RPMI8226 (cell line): Measurements from ENCODE around the gene COL27A1.
"Not testable (repeated sequence)": the region's sequence is repeated elsewhere in the genome, so short reads cannot be mapped to it uniquely, and the experiment has no call there.

ENCODE experiments used
- DNase-seq: peaks from one replicate; pipeline ENCODE4 v3.0.0-alpha.2; 2015

COL27A1 gene

DNA sequence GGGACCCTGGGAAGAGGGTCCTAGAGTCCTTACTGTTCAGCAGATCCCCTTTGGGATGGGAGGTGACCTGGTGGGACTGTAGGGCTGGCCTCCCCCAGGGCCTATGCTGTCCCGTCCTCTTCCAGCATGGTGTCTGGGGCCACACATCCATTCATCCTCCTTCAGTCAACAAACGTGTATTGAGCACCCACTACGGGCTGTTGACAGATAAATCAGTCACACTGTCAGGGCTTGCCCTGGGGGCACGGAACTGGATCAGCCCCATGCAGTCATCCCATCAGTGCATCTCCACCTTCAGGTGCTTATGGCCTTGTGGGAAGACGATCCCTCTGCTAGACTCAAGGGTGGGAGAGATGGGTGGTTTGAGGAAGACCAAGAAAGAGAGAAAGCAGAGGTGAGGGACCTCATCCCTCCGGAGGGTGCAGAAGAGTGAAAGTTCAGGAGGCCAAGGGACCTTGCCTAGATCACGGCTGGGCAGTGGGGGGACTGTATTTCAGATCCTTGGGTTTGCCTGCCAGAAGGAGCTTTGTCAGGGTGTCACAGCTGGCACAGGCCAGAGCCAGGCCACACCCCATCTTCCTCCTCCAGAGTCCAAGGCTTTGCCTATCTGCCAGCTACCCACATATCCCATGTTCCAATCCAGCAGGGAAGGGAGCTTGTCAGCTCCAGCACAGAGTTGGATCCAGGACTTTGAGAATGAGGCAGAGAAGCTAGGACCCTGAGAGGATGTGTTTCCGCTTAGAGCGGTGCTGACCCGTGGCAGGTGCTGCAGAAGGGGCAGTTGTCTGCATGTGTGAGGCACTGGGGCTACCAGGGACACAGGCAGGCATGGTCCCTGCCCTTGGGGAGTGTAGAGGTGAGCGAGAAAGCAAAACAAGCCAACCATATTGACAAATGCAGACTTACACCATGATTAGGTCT is 30.5 kb downstream of the COL27A1 start:
- DNase-seq = no peak

DNA sequence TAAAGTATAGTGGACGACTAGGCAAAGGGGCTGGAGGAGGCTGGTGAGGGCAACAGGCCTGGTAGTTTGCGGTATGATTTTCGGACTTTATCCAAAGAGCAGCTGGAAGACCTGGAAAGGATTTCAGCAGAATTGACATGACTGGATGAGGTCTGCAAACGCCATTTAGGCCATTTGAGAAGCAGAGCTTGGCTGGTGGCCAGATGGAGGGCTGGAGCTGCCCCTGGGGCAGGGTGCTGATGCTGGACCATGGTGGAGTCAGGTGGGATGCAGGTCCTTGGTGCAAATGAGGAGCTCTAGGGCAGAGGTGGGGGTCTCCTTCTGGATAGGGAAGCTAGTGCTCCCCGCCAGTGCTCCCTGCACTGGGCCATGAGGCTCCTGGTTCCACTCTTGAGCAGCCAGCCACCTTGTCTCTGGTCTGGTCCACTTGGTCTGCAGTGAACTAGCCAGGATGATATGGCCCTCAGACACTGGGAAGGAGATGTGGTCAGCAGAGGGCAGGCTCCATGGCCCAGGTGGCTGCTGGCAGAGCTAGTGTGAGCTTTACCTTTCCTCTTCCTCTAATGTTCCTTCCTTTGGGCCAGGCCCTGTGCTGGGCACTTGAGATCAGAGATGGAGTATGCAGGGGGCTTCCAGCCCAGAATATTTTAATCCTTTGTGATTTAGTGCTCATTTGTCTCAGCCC is 31.4 kb downstream of the COL27A1 start:
- DNase-seq = no peak

DNA sequence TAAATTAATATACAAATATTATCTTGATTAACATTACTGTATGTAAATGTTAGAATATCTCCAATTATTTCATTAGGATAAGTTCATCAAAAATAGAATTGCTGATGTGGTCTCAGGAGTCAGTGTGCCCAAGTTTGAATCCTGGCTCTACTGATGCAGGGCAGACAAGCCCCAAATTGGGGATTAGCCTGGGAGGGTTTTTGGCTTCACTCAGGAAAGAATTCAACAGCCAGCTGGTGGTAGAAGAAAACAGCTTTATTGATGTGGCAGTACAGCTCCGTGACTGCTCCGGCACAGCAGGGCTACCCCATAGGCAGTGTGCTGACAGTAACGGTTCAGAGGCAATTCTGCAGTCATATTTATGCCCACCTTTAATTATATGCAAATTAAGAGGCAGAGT is 32.5 kb downstream of the COL27A1 start:
- DNase-seq = no peak

DNA sequence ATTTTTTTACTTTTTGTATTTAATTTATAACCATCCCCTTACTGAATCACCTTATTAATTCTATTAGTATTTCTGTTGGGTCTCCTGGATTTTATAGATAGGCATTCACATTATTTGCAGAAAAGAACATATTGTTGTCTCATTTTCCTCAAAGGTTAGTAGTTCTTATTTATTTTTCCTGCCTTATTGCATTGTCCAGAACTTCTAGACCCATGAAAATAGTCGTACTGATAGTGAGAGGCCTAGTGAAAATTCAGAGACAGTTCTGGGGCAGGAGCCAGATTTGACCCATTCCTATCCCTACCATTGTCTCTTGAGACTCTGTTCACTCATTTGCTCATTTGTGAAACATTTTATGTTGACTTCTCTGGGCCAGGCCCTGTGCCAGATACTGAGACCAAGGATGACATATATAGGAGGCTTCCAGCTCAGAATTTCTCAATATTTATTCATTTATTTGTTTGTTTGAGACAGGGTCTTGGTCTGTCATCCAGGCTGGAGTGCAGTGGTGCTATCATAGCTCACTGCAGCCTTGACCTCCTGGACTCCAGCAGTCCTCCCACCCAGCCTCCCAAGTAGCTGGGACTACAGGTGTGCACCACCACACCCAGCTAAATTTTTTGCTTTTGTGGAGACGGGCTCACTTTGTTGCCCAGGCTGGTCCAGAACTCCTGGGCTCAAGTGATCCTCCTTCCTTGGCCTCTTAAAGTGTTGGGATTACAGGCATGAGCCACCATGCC is 34.7 kb downstream of the COL27A1 start:
- DNase-seq = no peak

DNA sequence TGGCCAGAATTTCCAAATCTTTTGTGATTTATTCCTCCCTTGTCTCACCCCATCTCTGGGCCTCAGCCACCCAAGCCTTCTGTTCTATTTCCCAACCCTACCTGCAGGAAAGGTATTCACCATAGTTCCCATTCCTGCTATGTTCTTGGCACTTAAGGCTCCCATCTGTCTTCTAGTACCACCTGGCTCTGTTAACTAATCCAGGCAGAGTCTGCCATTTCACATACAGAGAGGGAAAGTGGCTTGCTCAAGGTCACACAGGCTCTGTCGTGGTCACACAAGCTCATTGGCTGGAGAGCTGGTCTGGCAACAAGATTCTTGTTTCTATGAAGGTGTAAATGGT is 35.2 kb downstream of the COL27A1 start:
- DNase-seq = no peak

DNA sequence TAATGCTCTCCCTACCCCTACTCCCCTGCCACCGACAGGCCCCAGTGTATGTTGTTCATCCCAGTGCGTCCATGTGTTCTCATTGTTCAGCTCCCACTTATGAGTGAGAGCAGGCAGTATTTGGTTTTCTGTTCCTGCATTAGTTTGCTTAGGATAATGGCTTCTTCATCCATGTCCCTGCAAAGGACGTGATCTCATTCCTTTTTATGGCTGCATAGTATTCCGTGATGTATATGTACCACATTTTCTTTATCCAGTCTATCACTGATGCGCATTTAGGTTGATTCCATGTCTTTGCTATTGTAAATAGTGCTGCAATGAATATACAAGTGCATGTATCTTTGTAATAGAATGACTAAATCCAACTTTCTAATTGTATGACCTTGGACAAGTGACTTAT is 36.1 kb downstream of the COL27A1 start:
- DNase-seq = not testable (repeated sequence)

GRCh38 chr9:114192539-114192938 is 37.2 kb downstream of the COL27A1 start:
- DNase-seq = no peak

DNA sequence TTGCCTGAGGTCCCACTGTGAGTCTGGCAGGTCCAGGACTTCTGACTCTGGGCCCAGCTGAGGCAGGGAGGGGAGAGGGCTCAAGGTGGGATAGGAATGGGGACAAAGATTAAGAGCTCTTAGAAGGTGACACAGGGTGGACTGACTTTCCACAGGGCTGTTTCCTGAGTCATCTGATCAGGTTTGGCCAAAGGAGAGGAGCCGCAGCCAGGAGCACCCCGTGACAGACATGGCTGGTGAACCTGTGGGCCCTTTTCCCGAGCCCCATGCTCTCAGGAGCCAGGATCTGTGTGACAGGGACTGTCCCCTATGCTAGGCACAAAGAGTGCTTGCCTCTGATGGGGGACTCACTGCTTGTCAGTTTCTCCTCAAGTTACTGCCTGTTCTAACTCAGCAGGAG is 37.8 kb downstream of the COL27A1 start:
- no peak for DNase-seq

GRCh38 chr9:114196117-114196516 is 40.8 kb downstream of the COL27A1 start:
- no peak for DNase-seq

DNA sequence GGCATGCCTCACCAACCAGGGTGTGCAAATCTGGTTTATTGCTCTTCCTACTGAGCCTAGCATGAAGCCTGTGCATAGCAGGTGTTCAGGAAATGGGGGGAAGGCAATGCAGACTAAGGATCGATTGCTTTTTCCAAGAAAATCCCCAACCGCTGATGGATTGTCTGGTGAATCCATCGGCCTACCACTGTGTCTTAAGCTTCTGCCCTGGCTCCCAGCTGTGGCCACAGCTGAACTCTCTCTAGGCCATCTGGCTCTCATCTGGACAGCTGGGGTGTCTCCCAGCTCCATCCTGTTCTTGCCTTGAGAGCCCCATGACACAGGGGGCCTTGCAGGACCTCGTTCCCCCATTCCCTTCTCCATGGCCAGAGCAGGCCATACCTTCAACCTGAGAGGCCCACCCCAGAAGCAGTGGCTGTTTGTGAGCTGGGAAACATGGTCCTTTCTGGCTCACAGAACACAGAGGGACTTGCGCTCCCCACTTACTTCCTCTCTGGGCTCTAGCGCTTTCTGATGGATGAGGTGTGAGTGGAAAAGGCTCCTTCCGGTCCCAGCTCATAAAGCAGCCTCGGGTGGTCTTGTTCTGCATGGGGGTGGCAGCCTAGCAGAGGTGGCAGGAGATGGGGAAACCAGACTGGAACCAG is 41.8 kb downstream of the COL27A1 start:
- no peak for DNase-seq

DNA sequence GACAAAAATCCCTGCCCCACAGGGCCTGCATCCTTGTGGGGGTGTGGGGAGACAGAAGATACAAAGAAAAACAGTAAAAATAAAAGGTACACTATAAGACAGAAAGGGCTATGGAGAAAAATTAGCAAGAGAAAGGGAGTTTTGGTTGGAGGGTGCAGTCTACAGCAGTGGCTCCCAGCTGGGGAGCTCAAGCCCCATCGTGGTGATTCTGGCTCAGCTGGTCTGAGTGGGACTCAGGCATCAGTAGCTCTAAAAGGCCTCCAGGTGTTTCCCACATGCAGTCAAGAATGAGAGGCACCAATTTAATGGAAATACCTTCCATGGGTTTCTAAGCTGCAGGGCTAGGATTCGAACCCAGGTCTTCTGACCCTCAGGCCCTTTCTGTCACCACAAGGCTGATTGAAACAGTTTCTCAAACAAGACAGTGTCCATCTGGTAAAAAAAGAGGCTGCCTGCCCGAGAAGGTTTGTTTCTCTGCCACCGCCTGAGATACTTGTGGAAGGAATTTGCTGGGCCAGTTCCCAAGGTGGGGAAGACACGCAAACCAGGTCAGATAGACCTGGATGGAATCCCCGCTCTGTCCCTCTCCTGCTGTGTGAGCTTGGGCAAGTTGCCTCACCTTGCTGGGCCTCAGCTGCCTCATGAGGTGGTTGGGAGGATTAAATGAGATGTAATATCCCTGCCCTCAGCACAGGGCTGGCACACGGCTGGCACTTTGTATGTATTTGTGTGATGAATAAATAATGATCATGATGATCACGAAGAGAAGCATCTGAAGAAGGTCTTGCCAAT is 43.1 kb downstream of the COL27A1 start:
- no peak for DNase-seq

DNA sequence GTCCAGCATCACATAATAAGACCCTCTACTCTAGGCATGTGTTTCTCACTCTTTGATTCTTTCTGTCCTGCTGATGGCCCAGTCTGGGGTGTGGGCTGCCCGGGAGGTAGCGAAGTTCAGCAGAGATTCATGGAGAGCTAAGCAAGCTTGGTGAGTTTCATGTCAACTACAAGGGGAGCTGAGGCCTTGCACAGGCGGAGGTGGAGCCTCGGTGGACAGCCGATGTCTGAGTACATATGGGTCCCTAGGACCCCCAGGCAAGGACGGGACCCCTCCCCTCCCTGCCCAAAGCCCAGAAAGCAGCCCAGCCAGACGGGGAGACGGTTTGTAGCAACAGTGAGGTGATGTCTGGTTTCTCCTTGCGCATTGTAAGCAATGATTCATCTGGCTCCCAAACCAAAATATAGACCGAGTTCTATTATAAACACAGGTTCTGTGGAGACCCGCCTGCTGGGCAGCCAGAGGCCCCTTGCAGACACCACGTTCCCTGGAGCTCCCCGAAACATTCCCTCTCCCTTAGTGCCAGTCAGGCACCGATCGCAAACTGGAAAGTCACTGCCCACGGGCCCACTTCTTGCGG is 45.5 kb downstream of the COL27A1 start:
- no peak for DNase-seq

DNA sequence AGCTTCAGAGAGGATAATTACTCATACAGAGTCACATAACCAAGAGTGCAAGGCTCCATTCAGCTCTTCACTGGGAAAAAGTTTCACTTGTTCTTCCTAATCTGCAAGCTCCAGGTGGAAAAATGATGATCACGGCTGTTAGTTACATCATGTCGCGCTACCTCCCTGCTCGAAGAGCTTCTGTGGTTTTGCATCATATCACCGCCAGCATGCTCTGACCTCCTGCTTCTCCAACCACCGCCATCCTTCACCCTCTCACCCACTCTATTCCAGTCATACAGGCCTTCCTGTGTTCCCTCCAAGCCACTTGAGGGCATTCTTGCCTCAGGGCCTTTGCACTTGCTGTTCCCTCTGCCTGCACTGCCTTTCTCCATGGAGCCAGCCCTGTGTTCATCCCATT is 47.1 kb downstream of the COL27A1 start:
- DNase-seq = no peak

DNA sequence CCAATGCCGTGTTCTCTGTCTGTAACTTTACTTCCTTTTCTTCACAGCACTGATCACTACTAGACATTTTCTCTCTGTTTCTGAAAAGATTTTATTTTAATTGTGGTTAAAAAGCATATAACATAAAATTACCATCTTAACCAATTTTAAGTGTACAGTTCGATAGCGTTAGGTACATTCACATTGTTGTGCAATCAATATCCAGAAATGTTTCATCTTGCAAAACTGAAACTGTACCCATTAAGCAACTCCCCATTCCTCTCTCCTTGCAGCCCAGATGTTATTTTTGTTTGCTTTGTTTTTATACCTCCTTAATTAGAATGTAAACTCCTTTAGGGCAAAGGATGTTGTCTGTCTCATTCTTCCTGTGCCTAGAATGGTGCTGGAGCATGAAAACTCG is 47.5 kb downstream of the COL27A1 start:
- DNase-seq = no peak

- DNase-seq = no peak
Measured at GRCh38 chr9:114203410-114204140, 48.2 kb downstream of the COL27A1 start.

DNA sequence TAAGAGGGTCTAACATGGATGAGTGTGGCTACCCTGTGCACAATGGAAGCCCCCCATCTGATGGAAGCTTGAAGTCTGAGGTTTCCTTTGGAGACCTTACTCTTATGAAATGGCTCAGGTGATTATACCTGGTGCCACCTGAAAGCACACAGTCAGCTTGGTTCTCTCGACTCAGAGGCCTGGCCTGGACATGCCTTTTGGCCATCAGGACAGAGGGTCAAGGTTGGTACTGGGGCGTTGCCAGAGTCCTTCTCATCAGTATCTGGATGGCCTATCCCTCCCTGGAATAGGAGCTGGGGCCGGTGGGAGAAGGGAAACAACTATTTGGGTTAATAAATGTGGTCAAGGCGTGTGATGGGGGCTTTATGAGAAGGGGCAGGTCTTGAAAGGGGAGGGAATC is 48.9 kb downstream of the COL27A1 start:
- no peak for DNase-seq

DNA sequence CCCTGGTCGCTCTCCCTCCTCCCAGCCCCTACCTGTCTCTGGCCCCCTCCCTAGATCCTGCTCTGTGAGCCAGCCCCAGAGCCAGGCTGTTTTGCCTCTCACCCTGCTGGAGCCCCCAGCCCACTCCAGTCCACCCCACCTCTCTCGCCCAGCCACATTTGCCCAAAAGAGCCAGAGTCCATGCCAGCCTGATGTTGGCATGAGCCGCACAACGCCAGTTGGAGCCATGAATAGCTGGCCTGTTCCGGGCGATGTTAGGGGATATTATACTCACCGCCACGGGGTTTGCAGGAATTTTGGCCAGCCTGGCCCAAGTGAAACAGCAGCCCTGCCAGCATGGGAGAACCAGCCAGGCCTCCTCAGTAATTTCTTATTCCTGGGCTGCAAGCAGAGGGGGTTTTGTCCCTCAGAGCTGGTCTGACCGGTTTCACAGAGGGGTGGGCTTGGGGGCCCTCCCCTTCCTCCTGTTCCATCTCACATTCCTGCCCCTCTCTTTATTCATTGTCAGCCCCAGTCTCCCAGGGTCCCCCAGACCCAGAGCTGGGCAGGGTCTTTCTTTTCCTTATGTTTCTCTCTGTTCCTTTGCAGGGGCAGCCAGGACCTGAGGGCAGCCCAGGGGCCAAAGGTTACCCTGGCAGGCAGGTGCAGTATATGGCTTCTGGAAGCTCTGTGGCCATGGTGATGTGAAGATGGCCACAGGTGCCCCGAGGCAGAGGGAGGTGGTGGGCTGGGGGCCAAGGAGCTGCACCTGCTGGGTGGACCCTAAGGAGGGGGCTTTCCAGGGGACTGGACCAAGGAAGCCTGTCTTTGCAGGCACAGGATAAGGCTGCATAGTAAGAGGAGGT is 50.1 kb downstream of the COL27A1 start:
- no peak for DNase-seq

DNA sequence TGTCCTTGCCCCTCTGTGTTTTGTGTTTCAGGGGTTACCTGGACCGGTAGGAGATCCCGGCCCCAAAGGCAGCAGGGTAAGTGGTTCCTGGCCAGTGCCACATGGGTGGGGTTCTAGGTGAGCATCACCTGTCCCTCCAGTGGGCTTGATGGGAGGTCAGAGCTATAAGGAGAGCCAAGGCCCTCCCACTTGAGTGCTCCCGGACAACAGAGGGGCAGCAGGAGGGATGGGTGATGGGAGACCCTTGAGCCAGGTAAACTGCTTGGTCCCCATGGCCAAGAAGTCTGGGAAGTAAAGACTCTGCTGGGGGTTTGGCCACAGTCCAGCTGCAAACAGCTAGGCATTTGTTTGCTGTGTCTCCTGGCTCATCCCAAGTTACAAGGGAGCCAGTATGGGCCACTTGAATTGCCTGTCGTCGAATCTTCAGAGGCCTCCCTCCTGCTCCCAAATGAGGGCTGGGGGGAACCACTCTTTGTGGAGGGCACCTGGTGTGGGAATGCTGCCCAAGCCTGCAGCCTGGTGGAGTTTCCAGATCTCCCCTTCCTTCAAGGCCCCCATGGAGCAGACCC is 51.0 kb downstream of the COL27A1 start:
- DNase-seq = no peak

- DNase-seq = no peak
Measured at GRCh38 chr9:114207034-114207810, 51.9 kb downstream of the COL27A1 start.
